Measurements from ENCODE around the gene TMED5. TPM values are rescaled to one million over a fixed set of nuclear protein-coding genes. Genes with fewer than 3 reads are reported as not detected.
"Not testable (repeated sequence)": the region's sequence is repeated elsewhere in the genome, so short reads cannot be mapped to it uniquely, and the experiment has no call there.

Gene TMED5
- 10 to 100 TPM; 50.2 to 59.4 (median 54.9) TPM for total RNA-seq (2021; fragmentation: NEBNext Ultra II Directional; extraction: Animal tissue kit (Norgen Biotek cat#: 25700))
- long read RNA-seq, full-length matches to known transcripts = 53 of 69 reads
- long read RNA-seq, partial matches to known transcripts = 5 of 69 reads
- long read RNA-seq, other reads (novel, unspliced or antisense) = 11 of 69 reads

- DNase-seq = peak; percentile 98
- Mint-ChIP-seq H3K4me3 (peak within 1 kb of the TSS; percentile 95), H3K36me3 (ENCODE audit: low read depth) (0 out of 2 replicates have a peak, but pooled peaks cover 5% of the 10 kb centered on the region), H3K4me1 (ENCODE audit: low read depth) (peaks cover 57% of the 10 kb centered on the region), H3K9me3 (no peaks in the 10 kb centered on the region), H3K27me3 (ENCODE audit: insufficient read depth) (peaks cover 4% of the 10 kb centered on the region; the same call in 1 of the 2 replicates), H3K27ac (peak within 1 kb of the TSS; percentile 99)
- peak; percentile 34; the same call in 1 of the 2 replicates for TF ChIP-seq CTCF (IDR thresholded peaks at IDR 0.05)
Measured at GRCh38 chr1:93179886-93180722, at the start of gene TMED5. TSS of gene TMED5 (minus strand) at chr1:93180413. CDS start at chr1:93180242, 171 bp downstream.

GRCh38 chr1:93223023-93223675 is 42.9 kb upstream of the TMED5 start:
- Mint-ChIP-seq H3K27ac (no peak overlapping the region; the same call in 1 of the 2 replicates), H3K9me3 (no peaks in the 10 kb centered on the region)

GRCh38 chr1:93221913-93222312 is 41.7 kb upstream of the TMED5 start:
- Mint-ChIP-seq H3K9me3 (no peaks in the 10 kb centered on the region), H3K36me3 (ENCODE audit: low read depth) (peaks cover 42% of the 10 kb centered on the region), H3K4me1 (ENCODE audit: low read depth) (peaks cover 5% of the 10 kb centered on the region; the same call in 1 of the 2 replicates), H3K4me3 (no peak overlapping the region), H3K27ac (no peak overlapping the region), H3K27me3 (ENCODE audit: insufficient read depth) (no peaks in the 10 kb centered on the region; the same call in 1 of the 2 replicates)
- TF ChIP-seq CTCF (IDR thresholded peaks at IDR 0.05) = no peak
- DNase-seq = no peak

More at GRCh38 chr1:93223023-93223675, 42.9 kb upstream of the TMED5 start:
- Mint-ChIP-seq H3K4me1 (ENCODE audit: low read depth) (peaks cover 5% of the 10 kb centered on the region; the same call in 1 of the 2 replicates), H3K36me3 (ENCODE audit: low read depth) (peaks cover 33% of the 10 kb centered on the region), H3K4me3 (no peak overlapping the region), H3K27me3 (ENCODE audit: insufficient read depth) (no peaks in the 10 kb centered on the region; the same call in 1 of the 2 replicates)
- TF ChIP-seq CTCF (IDR thresholded peaks at IDR 0.05) = no peak
- no peak for DNase-seq

GRCh38 chr1:93220716-93221115 is 40.5 kb upstream of the TMED5 start:
- not testable (repeated sequence) for H3K4me1 Mint-ChIP-seq (ENCODE audit: low read depth); DNase-seq; H3K9me3 Mint-ChIP-seq; H3K27me3 Mint-ChIP-seq (ENCODE audit: insufficient read depth); H3K27ac Mint-ChIP-seq; H3K4me3 Mint-ChIP-seq
- peaks cover 42% of the 10 kb centered on the region for H3K36me3 Mint-ChIP-seq (ENCODE audit: low read depth)

- no peak for TF ChIP-seq CTCF (IDR thresholded peaks at IDR 0.05)
- no peak overlapping the region for H3K27ac Mint-ChIP-seq
- H3K4me1 Mint-ChIP-seq (ENCODE audit: low read depth) = peaks cover 5% of the 10 kb centered on the region; the same call in 1 of the 2 replicates
- no peak overlapping the region for H3K4me3 Mint-ChIP-seq
- no peaks in the 10 kb centered on the region; the same call in 1 of the 2 replicates for H3K27me3 Mint-ChIP-seq (ENCODE audit: insufficient read depth)
- peaks cover 38% of the 10 kb centered on the region for H3K36me3 Mint-ChIP-seq (ENCODE audit: low read depth)
- H3K9me3 Mint-ChIP-seq = no peaks in the 10 kb centered on the region
- no peak for DNase-seq
Measured at GRCh38 chr1:93219443-93219842, 39.2 kb upstream of the TMED5 start.
